ENCODE data around the gene ZBTB7C.

DNA sequence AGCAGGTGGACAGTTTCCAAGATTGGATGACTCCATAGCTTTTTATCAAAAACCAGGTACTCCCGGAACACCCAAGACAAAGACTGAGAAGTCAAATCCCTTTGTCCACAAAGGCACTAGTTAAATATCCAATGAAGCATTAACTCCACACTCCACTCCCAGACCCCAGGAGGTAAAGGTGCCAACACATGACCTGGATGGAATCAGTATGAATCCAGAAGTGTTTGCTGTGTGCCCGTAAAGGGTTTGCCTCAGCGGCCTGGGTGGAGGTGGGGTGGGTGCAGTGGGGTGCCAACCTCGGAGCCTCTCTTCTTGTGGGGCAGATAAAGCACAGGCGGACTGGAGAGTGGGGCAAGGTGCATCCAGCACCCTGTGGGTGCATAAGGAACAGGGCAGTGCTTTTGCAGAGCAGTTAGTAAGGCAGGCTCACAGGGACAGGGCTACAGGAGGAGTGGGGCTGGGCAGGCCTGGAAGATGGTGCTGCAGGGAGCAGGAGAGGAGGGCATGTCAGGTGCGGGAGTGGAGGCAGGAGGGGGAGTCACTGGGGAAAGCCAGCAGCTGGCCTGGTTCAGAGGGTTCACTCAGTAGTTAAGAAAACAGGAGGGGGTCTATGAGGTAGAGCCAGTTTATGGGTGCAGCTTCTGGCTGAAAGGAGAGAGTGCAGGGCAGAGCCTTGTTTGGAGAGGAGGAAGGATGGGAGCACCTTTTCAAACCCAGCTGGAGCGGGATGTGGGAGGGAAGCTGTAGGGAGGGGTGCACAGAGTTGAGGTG, 270.3 kb downstream of the ZBTB7C start:
- TF ChIP-seq ZNF768 (tag by site-specific recombination; IDR thresholded peaks at IDR 0.05) (no peak), SP2 (tag by site-specific recombination; IDR thresholded peaks at IDR 0.05) (no peak), ZNF274 (IDR thresholded peaks at IDR 0.05; ENCODE audit: low read length) (no peak), ZNF274 (tag by site-specific recombination; IDR thresholded peaks at IDR 0.05; ENCODE audit: borderline replicate concordance) (no peak), HOXA7 (CRISPR knock-in tag; IDR thresholded peaks at IDR 0.05; ENCODE audit: borderline replicate concordance) (no peak), GLI4 (tag by site-specific recombination; IDR thresholded peaks at IDR 0.05) (no peak), ZBTB7A (tag by site-specific recombination; IDR thresholded peaks at IDR 0.05; ENCODE audit: low read depth) (no peak), AEBP2 (tag by site-specific recombination; IDR thresholded peaks at IDR 0.05; ENCODE audit: borderline replicate concordance) (no peak)
- TF ChIP-seq, protein P1, sequence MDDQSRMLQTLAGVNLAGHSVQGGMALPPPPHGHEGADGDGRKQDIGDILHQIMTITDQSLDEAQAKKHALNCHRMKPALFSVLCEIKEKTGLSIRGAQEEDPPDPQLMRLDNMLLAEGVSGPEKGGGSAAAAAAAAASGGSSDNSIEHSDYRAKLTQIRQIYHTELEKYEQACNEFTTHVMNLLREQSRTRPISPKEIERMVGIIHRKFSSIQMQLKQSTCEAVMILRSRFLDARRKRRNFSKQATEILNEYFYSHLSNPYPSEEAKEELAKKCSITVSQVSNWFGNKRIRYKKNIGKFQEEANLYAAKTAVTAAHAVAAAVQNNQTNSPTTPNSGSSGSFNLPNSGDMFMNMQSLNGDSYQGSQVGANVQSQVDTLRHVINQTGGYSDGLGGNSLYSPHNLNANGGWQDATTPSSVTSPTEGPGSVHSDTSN (CRISPR knock-in tag; IDR thresholded peaks at IDR 0.05), result no peak
- TF ChIP-seq, protein P2, sequence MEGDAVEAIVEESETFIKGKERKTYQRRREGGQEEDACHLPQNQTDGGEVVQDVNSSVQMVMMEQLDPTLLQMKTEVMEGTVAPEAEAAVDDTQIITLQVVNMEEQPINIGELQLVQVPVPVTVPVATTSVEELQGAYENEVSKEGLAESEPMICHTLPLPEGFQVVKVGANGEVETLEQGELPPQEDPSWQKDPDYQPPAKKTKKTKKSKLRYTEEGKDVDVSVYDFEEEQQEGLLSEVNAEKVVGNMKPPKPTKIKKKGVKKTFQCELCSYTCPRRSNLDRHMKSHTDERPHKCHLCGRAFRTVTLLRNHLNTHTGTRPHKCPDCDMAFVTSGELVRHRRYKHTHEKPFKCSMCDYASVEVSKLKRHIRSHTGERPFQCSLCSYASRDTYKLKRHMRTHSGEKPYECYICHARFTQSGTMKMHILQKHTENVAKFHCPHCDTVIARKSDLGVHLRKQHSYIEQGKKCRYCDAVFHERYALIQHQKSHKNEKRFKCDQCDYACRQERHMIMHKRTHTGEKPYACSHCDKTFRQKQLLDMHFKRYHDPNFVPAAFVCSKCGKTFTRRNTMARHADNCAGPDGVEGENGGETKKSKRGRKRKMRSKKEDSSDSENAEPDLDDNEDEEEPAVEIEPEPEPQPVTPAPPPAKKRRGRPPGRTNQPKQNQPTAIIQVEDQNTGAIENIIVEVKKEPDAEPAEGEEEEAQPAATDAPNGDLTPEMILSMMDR (tag by site-specific recombination; IDR thresholded peaks at IDR 0.05), result no peak
- TF ChIP-seq, protein P3, sequence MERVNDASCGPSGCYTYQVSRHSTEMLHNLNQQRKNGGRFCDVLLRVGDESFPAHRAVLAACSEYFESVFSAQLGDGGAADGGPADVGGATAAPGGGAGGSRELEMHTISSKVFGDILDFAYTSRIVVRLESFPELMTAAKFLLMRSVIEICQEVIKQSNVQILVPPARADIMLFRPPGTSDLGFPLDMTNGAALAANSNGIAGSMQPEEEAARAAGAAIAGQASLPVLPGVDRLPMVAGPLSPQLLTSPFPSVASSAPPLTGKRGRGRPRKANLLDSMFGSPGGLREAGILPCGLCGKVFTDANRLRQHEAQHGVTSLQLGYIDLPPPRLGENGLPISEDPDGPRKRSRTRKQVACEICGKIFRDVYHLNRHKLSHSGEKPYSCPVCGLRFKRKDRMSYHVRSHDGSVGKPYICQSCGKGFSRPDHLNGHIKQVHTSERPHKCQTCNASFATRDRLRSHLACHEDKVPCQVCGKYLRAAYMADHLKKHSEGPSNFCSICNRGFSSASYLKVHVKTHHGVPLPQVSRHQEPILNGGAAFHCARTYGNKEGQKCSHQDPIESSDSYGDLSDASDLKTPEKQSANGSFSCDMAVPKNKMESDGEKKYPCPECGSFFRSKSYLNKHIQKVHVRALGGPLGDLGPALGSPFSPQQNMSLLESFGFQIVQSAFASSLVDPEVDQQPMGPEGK (tag by site-specific recombination; IDR thresholded peaks at IDR 0.05), result no peak
